Lower leg skin (tissue), 3 donors: ENCODE measurements around the gene PACS1.

ENCODE experiments used
- POLR2A ChIP-seq, 2 donors: fragments of 450-650 bp; IDR thresholded peaks; one replicate each; pipeline ENCODE4 v1.6.1; 2016 to 2017; ENCODE audit warnings: antibody characterized with exemption in 2 of 2, mild to moderate bottlenecking in 1 of 2, moderate library complexity in 1 of 2
- TF ChIP-seq, protein P1 (sequence below), 3 donors: fragments of 450-650 bp; IDR thresholded peaks; one replicate each; pipeline ENCODE4 v1.5.1; 2016; ENCODE audit warnings: antibody characterized with exemption in 3 of 3, mild to moderate bottlenecking in 3 of 3, moderate library complexity in 2 of 3

DNA sequence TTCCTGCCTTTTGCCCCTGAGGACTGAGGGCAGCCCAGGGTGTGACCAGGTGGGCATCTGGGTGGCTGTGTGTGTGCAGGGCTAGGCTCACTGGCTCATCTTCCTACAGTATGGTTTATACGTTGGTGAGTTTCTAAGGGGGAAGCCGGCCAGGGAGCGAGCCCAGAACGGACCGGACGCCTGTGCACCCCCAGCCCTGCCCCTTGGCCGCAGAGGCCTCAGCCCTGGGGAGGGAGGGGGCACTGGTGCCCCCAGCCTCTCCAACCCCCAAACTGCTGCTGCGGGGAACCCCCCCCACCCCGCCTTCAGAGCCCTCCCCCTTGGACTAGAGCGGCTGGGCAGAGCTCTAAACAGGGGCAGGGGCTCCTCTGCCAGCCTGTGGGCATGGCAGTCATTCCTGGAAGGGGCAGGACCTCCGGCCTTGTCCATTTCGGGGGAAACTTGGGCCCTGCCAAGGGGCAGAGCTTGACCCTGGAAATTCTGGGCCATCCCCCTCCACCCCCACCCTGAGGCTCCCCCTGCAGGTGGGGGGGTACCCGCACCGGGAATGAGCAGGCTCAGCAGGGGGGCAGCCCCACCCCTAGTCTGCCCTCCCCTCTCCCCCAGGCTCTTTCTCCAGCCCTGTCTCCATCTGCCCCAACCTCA, 213.5 kb downstream of the PACS1 start:
- TF ChIP-seq, protein P1, sequence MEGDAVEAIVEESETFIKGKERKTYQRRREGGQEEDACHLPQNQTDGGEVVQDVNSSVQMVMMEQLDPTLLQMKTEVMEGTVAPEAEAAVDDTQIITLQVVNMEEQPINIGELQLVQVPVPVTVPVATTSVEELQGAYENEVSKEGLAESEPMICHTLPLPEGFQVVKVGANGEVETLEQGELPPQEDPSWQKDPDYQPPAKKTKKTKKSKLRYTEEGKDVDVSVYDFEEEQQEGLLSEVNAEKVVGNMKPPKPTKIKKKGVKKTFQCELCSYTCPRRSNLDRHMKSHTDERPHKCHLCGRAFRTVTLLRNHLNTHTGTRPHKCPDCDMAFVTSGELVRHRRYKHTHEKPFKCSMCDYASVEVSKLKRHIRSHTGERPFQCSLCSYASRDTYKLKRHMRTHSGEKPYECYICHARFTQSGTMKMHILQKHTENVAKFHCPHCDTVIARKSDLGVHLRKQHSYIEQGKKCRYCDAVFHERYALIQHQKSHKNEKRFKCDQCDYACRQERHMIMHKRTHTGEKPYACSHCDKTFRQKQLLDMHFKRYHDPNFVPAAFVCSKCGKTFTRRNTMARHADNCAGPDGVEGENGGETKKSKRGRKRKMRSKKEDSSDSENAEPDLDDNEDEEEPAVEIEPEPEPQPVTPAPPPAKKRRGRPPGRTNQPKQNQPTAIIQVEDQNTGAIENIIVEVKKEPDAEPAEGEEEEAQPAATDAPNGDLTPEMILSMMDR (IDR thresholded peaks at IDR 0.05): no peak
- TF ChIP-seq POLR2A (IDR thresholded peaks at IDR 0.05): no peak
